Caco-2 (cell line): ENCODE measurements around the gene TACC3. TPM values are rescaled to one million over a fixed set of nuclear protein-coding genes. Genes with fewer than 3 reads are reported as not detected.

Experiments used
- BruUV-seq: library from RNA; stranded (reverse); fragments of 400-500 nt; replicated peaks from 2 replicates; lab custom pipeline; 2021; lab: Mats Ljungman, UMichigan
- CTCF ChIA-PET: fragments of 300-600 bp; sonication (Branson Sonifier 250); formaldehyde crosslinking; loops from one replicate; lab custom pipeline; 2022; ENCODE audit warnings: antibody characterized with exemption; lab: Charles Lee
- POLR2A ChIA-PET: fragments of 300-600 bp; sonication (Branson Sonifier 250); formaldehyde crosslinking; loops from one replicate; lab custom pipeline; 2022; ENCODE audit warnings: antibody characterized with exemption; lab: Charles Lee
- DNase-seq, 2 experiments: peaks; one replicate each; pipeline versions ENCODE4 v3.0.0 to v3.0.0-alpha.2; 2020 to 2022
- H3K27me3 ChIP-seq: replicated peaks from 2 replicates; pipeline ENCODE4 v1.6.0; 2011; ENCODE audit warnings: low read length; ENCODE audit not compliant: control insufficient read depth, insufficient read depth
- H3K36me3 ChIP-seq: 2 replicates; pipeline ENCODE4 v1.5.1; 2011; ENCODE audit warnings: low read length; ENCODE audit not compliant: control insufficient read depth, insufficient read depth
- H3K4me1 ChIP-seq: fragments of 250-450 bp; sonication (Bioruptor Pico); 2 replicates; pipeline ENCODE4 v1.5.1; 2020; ENCODE audit warnings: mild to moderate bottlenecking
- H3K4me3 ChIP-seq: 2 replicates; pipeline ENCODE4 v1.5.1; 2011; ENCODE audit warnings: low read depth, mild to moderate bottlenecking, control low read depth, low read length
- H3K9me3 ChIP-seq: fragments of 250-450 bp; sonication (Bioruptor Pico); 2 replicates; pipeline ENCODE4 v1.5.1; 2020; ENCODE audit warnings: mild to moderate bottlenecking, moderate library complexity
- H3K27ac Mint-ChIP-seq: one replicate; pipeline ENCODE4 v1.8.0; 2022; ENCODE audit warnings: mixed read lengths; ENCODE audit not compliant: unreplicated experiment
- H3K27me3 Mint-ChIP-seq: one replicate; pipeline ENCODE4 v1.8.0; 2022; ENCODE audit warnings: mixed read lengths; ENCODE audit not compliant: insufficient read depth, unreplicated experiment
- H3K36me3 Mint-ChIP-seq: one replicate; pipeline ENCODE4 v1.8.0; 2022; ENCODE audit warnings: mild to moderate bottlenecking, mixed read lengths; ENCODE audit not compliant: insufficient read depth, unreplicated experiment
- H3K4me1 Mint-ChIP-seq: one replicate; pipeline ENCODE4 v1.8.0; 2022; ENCODE audit warnings: low read depth, mixed read lengths; ENCODE audit not compliant: unreplicated experiment
- H3K4me3 Mint-ChIP-seq: one replicate; pipeline ENCODE4 v1.8.0; 2022; ENCODE audit warnings: mild to moderate bottlenecking, moderate library complexity, mixed read lengths; ENCODE audit not compliant: unreplicated experiment
- H3K9me3 Mint-ChIP-seq: one replicate; pipeline ENCODE4 v1.8.0; 2022; ENCODE audit warnings: mixed read lengths; ENCODE audit not compliant: unreplicated experiment
- CTCF ChIP-seq, 2 experiments: fragments of 200-600 bp in 1 of 2; IDR thresholded peaks; 1 replicate in 1 of 2; 2 replicates in 1 of 2; pipeline versions ENCODE4 v1.5.1 to v1.8.0; 2011 to 2022; ENCODE audit warnings: antibody characterized with exemption in 1 of 2, control low read depth in 1 of 2, inconsistent platforms in 1 of 2, low read depth in 1 of 2, low read length in 1 of 2, mild to moderate bottlenecking in 1 of 2, moderate library complexity in 1 of 2; ENCODE audit not compliant: insufficient read depth in 1 of 2, severe bottlenecking in 1 of 2, unreplicated experiment in 1 of 2
- intact Hi-C: fragments of 100-400 bp; cut with micrococcal nuclease; formaldehyde crosslinking; loops from one replicate; pipeline ENCODE4 v1.10.0; 2022; ENCODE audit not compliant: unreplicated experiment
- total RNA-seq: library from RNA; stranded (reverse); gene quantifications from 2 replicates; pipeline ENCODE4 v1.2.3, GENCODE V29; 2022

TACC3 gene
- total RNA-seq, 1 experiment from 2014 or later: 106 TPM

GRCh38 chr4:1745697-1746096 lies 24.4 kb downstream of the TACC3 start:
- H3K9me3 ChIP-seq: no peaks in the 10 kb centered on the region
- H3K4me1 Mint-ChIP-seq: no peaks in the 10 kb centered on the region
- BruUV-seq: no TSS peak
- H3K9me3 Mint-ChIP-seq: no peaks in the 10 kb centered on the region
- ChIA-PET CTCF (interaction anchor here (0.6 to 1.2 kb wide), 3 partner anchors 22 to 165 kb away, joined by 3 to 11 read pairs (median 8); no protein-coding TSS in a partner anchor), POLR2A (interaction anchor here (1.1 kb wide), 1 partner anchor 22 kb away, joined by 4 read pairs; no protein-coding TSS in a partner anchor)
- no peak overlapping the region for H3K4me3 Mint-ChIP-seq
- H3K36me3 ChIP-seq: no peaks in the 10 kb centered on the region
- 0 out of 2 replicates have a peak, but pooled peaks cover 5% of the 10 kb centered on the region for H3K4me1 ChIP-seq
- H3K27me3 ChIP-seq: no peaks in the 10 kb centered on the region
- no peak for DNase-seq
- H3K4me3 ChIP-seq: no peak overlapping the region
- intact Hi-C loops: loop anchor here (5.0 kb wide), 1 partner anchor 442 kb away; no protein-coding TSS in a partner anchor
- no peaks in the 10 kb centered on the region for H3K27me3 Mint-ChIP-seq
- no peak overlapping the region for H3K27ac Mint-ChIP-seq
- TF ChIP-seq CTCF (IDR thresholded peaks at IDR 0.05; ENCODE audit: insufficient read depth in 1 of 2, low read depth in 1 of 2, low read length in 1 of 2, severe bottlenecking in 1 of 2, unreplicated experiment in 1 of 2): no peak
- peaks cover 41% of the 10 kb centered on the region for H3K36me3 Mint-ChIP-seq

GRCh38 chr4:1746265-1746691 lies 25.0 kb downstream of the TACC3 start:
- Histone ChIP-seq H3K27me3 (no peaks in the 10 kb centered on the region), H3K4me3 (no peak overlapping the region), H3K9me3 (no peaks in the 10 kb centered on the region), H3K4me1 (0 out of 2 replicates have a peak, but pooled peaks cover 5% of the 10 kb centered on the region), H3K36me3 (no peaks in the 10 kb centered on the region)
- peak; percentile 66 to 85 for TF ChIP-seq CTCF (IDR thresholded peaks at IDR 0.05; ENCODE audit: insufficient read depth in 1 of 2, low read depth in 1 of 2, low read length in 1 of 2, severe bottlenecking in 1 of 2, unreplicated experiment in 1 of 2)
- intact Hi-C loops: loop anchor here (5.0 kb wide), 1 partner anchor 441 kb away; no protein-coding TSS in a partner anchor
- Mint-ChIP-seq H3K4me1 (no peaks in the 10 kb centered on the region), H3K9me3 (no peaks in the 10 kb centered on the region), H3K4me3 (no peak overlapping the region), H3K27ac (no peak overlapping the region), H3K27me3 (no peaks in the 10 kb centered on the region), H3K36me3 (peaks cover 36% of the 10 kb centered on the region)
- ChIA-PET CTCF (interaction anchor here (0.6 to 2.7 kb wide), 4 partner anchors 22 to 64 kb away, joined by 3 to 23 read pairs (median 10); no protein-coding TSS in a partner anchor), POLR2A (no interaction called here)
- no TSS peak for BruUV-seq
- peak; percentile 80 to 89 for DNase-seq

- no peak overlapping the region for H3K4me3 Mint-ChIP-seq
- POLR2A ChIA-PET: interaction anchor here (1.7 kb wide), 1 partner anchor 48 kb away, joined by 6 read pairs; no protein-coding TSS in a partner anchor
- H3K36me3 Mint-ChIP-seq: peaks cover 28% of the 10 kb centered on the region
- H3K27me3 Mint-ChIP-seq: no peaks in the 10 kb centered on the region
- CTCF ChIA-PET: interaction anchor here (1.0 to 2.7 kb wide), 5 partner anchors 26 to 63 kb away, joined by 3 to 23 read pairs (median 5); partner anchors contain the start of genes TACC3 and TMEM129
- no TSS peak for BruUV-seq
- H3K4me1 ChIP-seq: 0 out of 2 replicates have a peak, but pooled peaks cover 5% of the 10 kb centered on the region
- intact Hi-C loops: loop anchor here (5.0 kb wide), 1 partner anchor 440 kb away; no protein-coding TSS in a partner anchor
- H3K36me3 ChIP-seq: no peaks in the 10 kb centered on the region
- H3K27ac Mint-ChIP-seq: no peak overlapping the region
- no peaks in the 10 kb centered on the region for H3K27me3 ChIP-seq
- no peaks in the 10 kb centered on the region for H3K9me3 Mint-ChIP-seq
- no peak for DNase-seq
- TF ChIP-seq CTCF (IDR thresholded peaks at IDR 0.05; ENCODE audit: insufficient read depth in 1 of 2, low read depth in 1 of 2, low read length in 1 of 2, severe bottlenecking in 1 of 2, unreplicated experiment in 1 of 2): no peak
- H3K4me3 ChIP-seq: no peak overlapping the region
- H3K9me3 ChIP-seq: no peaks in the 10 kb centered on the region
- no peaks in the 10 kb centered on the region for H3K4me1 Mint-ChIP-seq
Observed at GRCh38 chr4:1746919-1747602, 25.7 kb downstream of the TACC3 start.
